Fibroblast of lung (primary cell): ENCODE data around the gene L3MBTL4. TPM values are rescaled to one million over a fixed set of nuclear protein-coding genes. Genes with fewer than 3 reads are reported as not detected.

Experiments used
- DNase-seq, 2 donors: peaks; one replicate each; pipeline versions ENCODE4 v3.0.0 to v3.0.0-alpha.2; 2010; ENCODE audit warnings: low read depth in 2 of 2
- H2AFZ ChIP-seq: 2 replicates; pipeline ENCODE4 v1.5.1; 2012; ENCODE audit warnings: low read length, control low read depth, inconsistent platforms
- H3K27ac ChIP-seq: 2 replicates; pipeline ENCODE4 v1.5.1; 2011; ENCODE audit warnings: low read length, control low read depth; ENCODE audit not compliant: insufficient read depth
- H3K27me3 ChIP-seq: 2 replicates; pipeline ENCODE4 v1.5.1; 2011; ENCODE audit warnings: mild to moderate bottlenecking, low read length; ENCODE audit not compliant: control insufficient read depth, insufficient read depth
- H3K36me3 ChIP-seq: 2 replicates; pipeline ENCODE4 v1.5.1; 2011; ENCODE audit warnings: low read length; ENCODE audit not compliant: control insufficient read depth, insufficient read depth
- H3K4me1 ChIP-seq: 2 replicates; pipeline ENCODE4 v1.5.1; 2011; ENCODE audit warnings: low read length; ENCODE audit not compliant: control insufficient read depth, insufficient read depth; ENCODE audit errors: extremely low read depth
- H3K4me2 ChIP-seq: 2 replicates; pipeline ENCODE4 v1.5.1; 2011; ENCODE audit warnings: low read length, control low read depth; ENCODE audit not compliant: insufficient read depth; ENCODE audit errors: extremely low read depth
- H3K4me3 ChIP-seq, 4 experiments: fragments of 200-600 bp in 1 of 4; sonication (generic) in 1 of 4; replicated peaks in 1 of 4; 2 replicates each; pipeline ENCODE4 v1.5.1; 2011 to 2016; ENCODE audit warnings: low read length in 4 of 4, low read depth in 3 of 4, mild to moderate bottlenecking in 3 of 4, control low read depth in 2 of 4, inconsistent platforms in 1 of 4, mixed read lengths in 1 of 4; ENCODE audit not compliant: insufficient read depth in 1 of 4; ENCODE audit errors: control extremely low read depth in 1 of 4
- H3K79me2 ChIP-seq: 2 replicates; pipeline ENCODE4 v1.5.1; 2012; ENCODE audit warnings: mild to moderate bottlenecking, low read length, inconsistent platforms; ENCODE audit not compliant: control insufficient read depth, insufficient read depth
- H3K9ac ChIP-seq: 2 replicates; pipeline ENCODE4 v1.5.1; 2011; ENCODE audit warnings: mild to moderate bottlenecking, low read length, control low read depth; ENCODE audit not compliant: insufficient read depth
- H3K9me3 ChIP-seq: 2 replicates; pipeline ENCODE4 v1.5.1; 2012; ENCODE audit warnings: low read depth, low read length; ENCODE audit not compliant: control insufficient read depth, insufficient read depth
- H4K20me1 ChIP-seq: 2 replicates; pipeline ENCODE4 v1.5.1; 2011; ENCODE audit warnings: low read length; ENCODE audit not compliant: control insufficient read depth, insufficient read depth; ENCODE audit errors: extremely low read depth
- CTCF ChIP-seq, 2 donors: IDR thresholded peaks in 1 of 2; conservative IDR thresholded peaks in 1 of 2; 1 replicate in 1 of 2; 2 replicates in 1 of 2; pipeline ENCODE4 v1.5.1; 2011 to 2012; ENCODE audit warnings: low read length in 2 of 2, control low read depth in 1 of 2, inconsistent platforms in 1 of 2, low read depth in 1 of 2, mild to moderate bottlenecking in 1 of 2
- EZH2 ChIP-seq: IDR thresholded peaks from 2 replicates; pipeline ENCODE4 v1.5.1; 2012; ENCODE audit warnings: low read length, control low read depth, mild to moderate bottlenecking; ENCODE audit errors: missing control alignments
- polyA plus RNA-seq, 2 donors: library from polyadenylated mRNA; depleted of rRNA in 1 of 2; stranded (reverse) in 1 of 2; unstranded in 1 of 2; fragments of >200 nt; gene quantifications; 2 replicates each; pipeline ENCODE4 v1.2.1, GENCODE V29; 2011 to 2012; ENCODE audit warnings: missing spikeins in 1 of 2
- total RNA-seq: library from RNA; depleted of rRNA; stranded (reverse); fragments of >200 nt; gene quantifications from 2 replicates; pipeline ENCODE4 v1.2.1, GENCODE V29; 2014

L3MBTL4 gene
- total and polyA plus RNA-seq, 2 donors (not counting 1 experiment from before 2014, with no cell fraction given) = 0.06 to 0.33 TPM

- no peak for TF ChIP-seq EZH2
- no peak for TF ChIP-seq CTCF (conservative IDR thresholded peaks at IDR 0.05 in 1 of 2, IDR thresholded peaks at IDR 0.05 in 1 of 2; ENCODE audit: low read depth in 1 of 2, low read length in 2 of 2)
- Histone ChIP-seq H3K4me2 (no peak overlapping the region), H3K4me1 (no peaks in the 10 kb centered on the region), H2AFZ (no peak overlapping the region), H3K36me3 (no peaks in the 10 kb centered on the region), H3K27me3 (no peaks in the 10 kb centered on the region), H4K20me1 (no peaks in the 10 kb centered on the region), H3K9me3 (no peaks in the 10 kb centered on the region), H3K27ac (no peak overlapping the region), H3K79me2 (no peaks in the 10 kb centered on the region), H3K9ac (no peak overlapping the region), H3K4me3 (no peak overlapping the region)
- no peak for DNase-seq
Observed at GRCh38 chr18:5937795-5938194, 476.9 kb downstream of the L3MBTL4 start.

GRCh38 chr18:5937121-5937520, 477.6 kb downstream of the L3MBTL4 start:
- no peak overlapping the region for H3K27ac ChIP-seq
- no peak for TF ChIP-seq CTCF (conservative IDR thresholded peaks at IDR 0.05 in 1 of 2, IDR thresholded peaks at IDR 0.05 in 1 of 2; ENCODE audit: low read depth in 1 of 2, low read length in 2 of 2)
- no peak for TF ChIP-seq EZH2
- no peak overlapping the region for H3K4me3 ChIP-seq
- H3K4me1 ChIP-seq = no peaks in the 10 kb centered on the region
- H3K36me3 ChIP-seq = no peaks in the 10 kb centered on the region
- no peaks in the 10 kb centered on the region for H3K27me3 ChIP-seq
- H3K4me2 ChIP-seq = no peak overlapping the region
- H3K9me3 ChIP-seq = no peaks in the 10 kb centered on the region
- H3K9ac ChIP-seq = no peak overlapping the region
- H2AFZ ChIP-seq = no peak overlapping the region
- no peaks in the 10 kb centered on the region for H3K79me2 ChIP-seq
- no peak for DNase-seq
- H4K20me1 ChIP-seq = no peaks in the 10 kb centered on the region

- Histone ChIP-seq H3K9me3 (no peaks in the 10 kb centered on the region), H3K9ac (no peak overlapping the region), H3K4me2 (no peak overlapping the region), H3K79me2 (no peaks in the 10 kb centered on the region), H3K36me3 (no peaks in the 10 kb centered on the region), H3K27me3 (no peaks in the 10 kb centered on the region), H3K4me3 (no peak overlapping the region), H2AFZ (no peak overlapping the region), H3K27ac (no peak overlapping the region), H3K4me1 (no peaks in the 10 kb centered on the region), H4K20me1 (no peaks in the 10 kb centered on the region)
- TF ChIP-seq EZH2 (no peak), CTCF (conservative IDR thresholded peaks at IDR 0.05 in 1 of 2, IDR thresholded peaks at IDR 0.05 in 1 of 2; ENCODE audit: low read depth in 1 of 2, low read length in 2 of 2) (no peak)
- DNase-seq = no peak
Observed at GRCh38 chr18:5930789-5931188, 483.9 kb downstream of the L3MBTL4 start.
